OCI-LY3 (cell line): Measurements from ENCODE around the gene TXNDC12.

ENCODE experiments used
- EZH2phosphoT487 ChIP-seq: fragments of 200-600 bp; shearing (Covaris generic); IDR thresholded peaks from 2 replicates; pipeline ENCODE4 v1.6.1; 2018; ENCODE audit warnings: antibody characterized with exemption, mixed run types, low read depth
- TF ChIP-seq, protein P1 (sequence below): fragments of 200-600, 300-600 bp; sonication (generic); IDR thresholded peaks from 2 replicates; pipeline ENCODE4 v1.5.1; 2014; ENCODE audit warnings: antibody characterized with exemption, low read length, low read depth

DNA sequence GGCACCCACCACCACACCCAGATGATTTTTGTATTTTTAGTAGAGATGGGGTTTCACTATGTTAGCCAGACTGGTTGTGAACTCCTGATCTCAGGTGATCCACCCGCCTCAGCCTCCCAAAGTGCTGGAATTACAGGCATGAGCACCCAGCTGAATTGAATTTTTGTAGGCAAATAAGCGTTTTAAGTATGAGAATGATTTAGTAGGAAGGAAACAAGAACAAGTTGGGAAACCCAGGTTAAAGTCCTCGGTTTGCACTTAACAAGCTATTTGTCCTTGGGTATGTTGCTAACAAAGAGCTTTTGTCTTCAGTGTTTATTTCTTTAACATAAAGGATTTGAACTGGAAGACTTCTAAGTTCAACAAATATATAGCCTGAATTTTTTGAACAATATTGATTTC is 25.0 kb upstream of the TXNDC12 start:
- TF ChIP-seq, protein P1, sequence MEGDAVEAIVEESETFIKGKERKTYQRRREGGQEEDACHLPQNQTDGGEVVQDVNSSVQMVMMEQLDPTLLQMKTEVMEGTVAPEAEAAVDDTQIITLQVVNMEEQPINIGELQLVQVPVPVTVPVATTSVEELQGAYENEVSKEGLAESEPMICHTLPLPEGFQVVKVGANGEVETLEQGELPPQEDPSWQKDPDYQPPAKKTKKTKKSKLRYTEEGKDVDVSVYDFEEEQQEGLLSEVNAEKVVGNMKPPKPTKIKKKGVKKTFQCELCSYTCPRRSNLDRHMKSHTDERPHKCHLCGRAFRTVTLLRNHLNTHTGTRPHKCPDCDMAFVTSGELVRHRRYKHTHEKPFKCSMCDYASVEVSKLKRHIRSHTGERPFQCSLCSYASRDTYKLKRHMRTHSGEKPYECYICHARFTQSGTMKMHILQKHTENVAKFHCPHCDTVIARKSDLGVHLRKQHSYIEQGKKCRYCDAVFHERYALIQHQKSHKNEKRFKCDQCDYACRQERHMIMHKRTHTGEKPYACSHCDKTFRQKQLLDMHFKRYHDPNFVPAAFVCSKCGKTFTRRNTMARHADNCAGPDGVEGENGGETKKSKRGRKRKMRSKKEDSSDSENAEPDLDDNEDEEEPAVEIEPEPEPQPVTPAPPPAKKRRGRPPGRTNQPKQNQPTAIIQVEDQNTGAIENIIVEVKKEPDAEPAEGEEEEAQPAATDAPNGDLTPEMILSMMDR, result no peak
- no peak for TF ChIP-seq EZH2phosphoT487
